AG09319 (cell line): ENCODE results near the gene MAP4.

Experiments
- DNase-seq: peaks from one replicate; pipeline ENCODE4 v3.0.0-alpha.2; 2010; ENCODE audit warnings: low read depth; ENCODE audit errors: extremely low read depth
- CTCF ChIP-seq: IDR thresholded peaks from 2 replicates; pipeline ENCODE4 v1.5.1; 2011; ENCODE audit warnings: low read depth, mild to moderate bottlenecking, inconsistent platforms, low read length, moderate library complexity

MAP4 gene

GRCh38 chr3:47872916-47873315, 143.3 kb downstream of the MAP4 start:
- TF ChIP-seq CTCF = no peak
- no peak for DNase-seq

- DNase-seq = no peak
- TF ChIP-seq CTCF = no peak
Measured at GRCh38 chr3:47871389-47871788, 144.8 kb downstream of the MAP4 start.

- TF ChIP-seq CTCF = no peak
Measured at GRCh38 chr3:47870702-47871260, 145.4 kb downstream of the MAP4 start.

GRCh38 chr3:47870156-47870555, 146.1 kb downstream of the MAP4 start:
- no peak for TF ChIP-seq CTCF

More at GRCh38 chr3:47870702-47871260, 145.4 kb downstream of the MAP4 start:
- DNase-seq = no peak

GRCh38 chr3:47868306-47868705, 147.9 kb downstream of the MAP4 start:
- no peak for DNase-seq
- TF ChIP-seq CTCF = no peak

More at GRCh38 chr3:47870156-47870555, 146.1 kb downstream of the MAP4 start:
- no peak for DNase-seq

GRCh38 chr3:47867451-47868044, 148.7 kb downstream of the MAP4 start:
- no peak for DNase-seq
- no peak for TF ChIP-seq CTCF

- DNase-seq = no peak
- TF ChIP-seq CTCF = no peak; the same call in 1 of the 2 replicates
Measured at GRCh38 chr3:47865192-47865591, 151.0 kb downstream of the MAP4 start.
